HepG2 (cell line): ENCODE measurements around the gene CCDC88B. TPM values are rescaled to one million over a fixed set of nuclear protein-coding genes. Genes with fewer than 3 reads are reported as not detected.

Experiments
- CAMTA2 ChIP-seq: sonication (generic); formaldehyde crosslinking; IDR thresholded peaks from 2 replicates; pipeline ENCODE4 v1.4.0; 2020; ENCODE audit warnings: mild to moderate bottlenecking, missing genetic modification reagents, borderline replicate concordance
- CENPBD1 ChIP-seq: sonication (generic); formaldehyde crosslinking; IDR thresholded peaks from 2 replicates; pipeline ENCODE4 v1.8.0; 2022; ENCODE audit warnings: missing genetic modification reagents, low read depth, mild to moderate bottlenecking, borderline replicate concordance
- DMAP1 ChIP-seq: IDR thresholded peaks from 2 replicates; pipeline ENCODE4 v1.6.1; 2016
- DMTF1 ChIP-seq: sonication (generic); formaldehyde crosslinking; IDR thresholded peaks from 2 replicates; pipeline ENCODE4 v1.4.0; 2020; ENCODE audit warnings: mild to moderate bottlenecking, missing genetic modification reagents
- DRAP1 ChIP-seq: IDR thresholded peaks from 2 replicates; pipeline ENCODE4 v1.6.1; 2016; ENCODE audit warnings: missing genetic modification reagents, missing compliant biosample characterization
- FLYWCH1 ChIP-seq: sonication (generic); formaldehyde crosslinking; IDR thresholded peaks from 2 replicates; pipeline ENCODE4 v1.8.1; 2023; ENCODE audit warnings: mild to moderate bottlenecking, missing genetic modification reagents
- FOXP4 ChIP-seq: sonication (generic); formaldehyde crosslinking; IDR thresholded peaks from 2 replicates; pipeline ENCODE4 v1.4.0; 2020; ENCODE audit warnings: missing genetic modification reagents
- IKZF1 ChIP-seq: fragments of 450-650 bp; IDR thresholded peaks from 2 replicates; pipeline ENCODE4 v1.7.1; 2016
- ISL2 ChIP-seq: sonication (generic); formaldehyde crosslinking; IDR thresholded peaks from 2 replicates; pipeline ENCODE4 v1.5.0; 2020; ENCODE audit warnings: missing genetic modification reagents
- KLF11 ChIP-seq: IDR thresholded peaks from 2 replicates; pipeline ENCODE4 v1.6.1; 2016; ENCODE audit warnings: missing compliant biosample characterization
- KLF12 ChIP-seq: sonication (generic); formaldehyde crosslinking; IDR thresholded peaks from 2 replicates; pipeline ENCODE4 v1.4.0; 2020; ENCODE audit warnings: missing genetic modification reagents, borderline replicate concordance
- MIER2 ChIP-seq: IDR thresholded peaks from 2 replicates; pipeline ENCODE4 v1.6.1; 2016; ENCODE audit warnings: missing biosample characterization, missing genetic modification reagents
- NFKB2 ChIP-seq: sonication (generic); formaldehyde crosslinking; IDR thresholded peaks from 2 replicates; pipeline ENCODE4 v1.4.0; 2020; ENCODE audit warnings: missing genetic modification reagents, borderline replicate concordance
- SMAD3 ChIP-seq: sonication (generic); formaldehyde crosslinking; IDR thresholded peaks from 2 replicates; pipeline ENCODE4 v1.4.0; 2020; ENCODE audit warnings: missing genetic modification reagents
- SMARCC2 ChIP-seq: fragments of 450-650 bp; IDR thresholded peaks from 2 replicates; pipeline ENCODE4 v1.6.1; 2017; ENCODE audit warnings: antibody characterized with exemption, mild to moderate bottlenecking
- TFAP4 ChIP-seq: sonication (generic); IDR thresholded peaks from 2 replicates; pipeline ENCODE4 v1.6.1; 2016; ENCODE audit warnings: low read depth, borderline replicate concordance
- ZNF280D ChIP-seq: sonication (generic); formaldehyde crosslinking; IDR thresholded peaks from 2 replicates; pipeline ENCODE4 v1.5.1; 2020; ENCODE audit warnings: mild to moderate bottlenecking, missing genetic modification reagents
- ZNF740 ChIP-seq: sonication (generic); formaldehyde crosslinking; IDR thresholded peaks from 2 replicates; pipeline ENCODE4 v1.4.0; 2020; ENCODE audit warnings: missing genetic modification reagents
- ZNF772 ChIP-seq: sonication (generic); formaldehyde crosslinking; IDR thresholded peaks from 2 replicates; pipeline ENCODE4 v1.5.0; 2020; ENCODE audit warnings: mild to moderate bottlenecking, missing genetic modification reagents
- ZZZ3 ChIP-seq: sonication (generic); formaldehyde crosslinking; IDR thresholded peaks from 2 replicates; pipeline ENCODE4 v1.4.0; 2020; ENCODE audit warnings: missing genetic modification reagents, mild to moderate bottlenecking, borderline replicate concordance
- polyA plus RNA-seq, 8 experiments: library from polyadenylated mRNA; depleted of rRNA in 3 of 8; stranded (reverse) in 7 of 8; unstranded in 1 of 8; fragments of >200 nt; fragmentation: Illumina TruSeq in 4 of 8; extraction: Trizol in 4 of 8; gene quantifications; 2 replicates each; pipeline versions ENCODE4 v1.2.1 to v1.2.3, GENCODE V29; 2011 to 2016; ENCODE audit warnings: low read depth in 4 of 8, missing spikeins in 1 of 8, mixed read lengths in 1 of 8; ENCODE audit not compliant: insufficient read depth in 1 of 8
- total RNA-seq, 5 experiments: library from RNA; depleted of rRNA; stranded (reverse); fragments of >200 nt; fragmentation: Illumina TruSeq; extraction: Trizol; gene quantifications; 2 replicates each; pipeline ENCODE4 v1.2.3, GENCODE V29; 2016; ENCODE audit warnings: low read depth in 1 of 5

CCDC88B gene
- total and polyA plus RNA-seq, 2 of the 13 experiments (the other 11 are each of a cell fraction or from before 2014, with no cell fraction given): 3.6 to 4.8 TPM

- TF ChIP-seq ZNF280D (CRISPR knock-in tag) (no peak; the same call in 1 of the 2 replicates), KLF11 (CRISPR knock-in tag) (0 out of 2 replicates have a peak, but pooled peaks have one; percentile 29), FOXP4 (no peak), TFAP4 (peak; percentile 23; the same call in 1 of the 2 replicates), DMTF1 (no peak), KLF12 (peak; percentile 81), FLYWCH1 (CRISPR knock-in tag) (no peak), CENPBD1 (CRISPR knock-in tag) (no peak), DMAP1 (CRISPR knock-in tag) (peak; percentile 91), ZZZ3 (CRISPR knock-in tag) (no peak), ISL2 (CRISPR knock-in tag) (no peak; the same call in none of the 2 replicates), ZNF740 (CRISPR knock-in tag) (0 out of 2 replicates have a peak, but pooled peaks have one; percentile 40), NFKB2 (CRISPR knock-in tag) (0 out of 2 replicates have a peak, but pooled peaks have one; percentile 69), IKZF1 (no peak), SMAD3 (CRISPR knock-in tag) (0 out of 2 replicates have a peak, but pooled peaks have one; percentile 11), MIER2 (CRISPR knock-in tag) (no peak), SMARCC2 (no peak), CAMTA2 (no peak), DRAP1 (CRISPR knock-in tag) (0 out of 2 replicates have a peak, but pooled peaks have one; percentile 21), ZNF772 (CRISPR knock-in tag) (no peak; the same call in 1 of the 2 replicates)
These were observed 35.5 kb upstream of the CCDC88B start (continued) for GRCh38 chr11:64304316-64305072.
